ENCODE data around the gene PGRMC2.

PGRMC2 gene, protein sequence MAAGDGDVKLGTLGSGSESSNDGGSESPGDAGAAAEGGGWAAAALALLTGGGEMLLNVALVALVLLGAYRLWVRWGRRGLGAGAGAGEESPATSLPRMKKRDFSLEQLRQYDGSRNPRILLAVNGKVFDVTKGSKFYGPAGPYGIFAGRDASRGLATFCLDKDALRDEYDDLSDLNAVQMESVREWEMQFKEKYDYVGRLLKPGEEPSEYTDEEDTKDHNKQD

DNA sequence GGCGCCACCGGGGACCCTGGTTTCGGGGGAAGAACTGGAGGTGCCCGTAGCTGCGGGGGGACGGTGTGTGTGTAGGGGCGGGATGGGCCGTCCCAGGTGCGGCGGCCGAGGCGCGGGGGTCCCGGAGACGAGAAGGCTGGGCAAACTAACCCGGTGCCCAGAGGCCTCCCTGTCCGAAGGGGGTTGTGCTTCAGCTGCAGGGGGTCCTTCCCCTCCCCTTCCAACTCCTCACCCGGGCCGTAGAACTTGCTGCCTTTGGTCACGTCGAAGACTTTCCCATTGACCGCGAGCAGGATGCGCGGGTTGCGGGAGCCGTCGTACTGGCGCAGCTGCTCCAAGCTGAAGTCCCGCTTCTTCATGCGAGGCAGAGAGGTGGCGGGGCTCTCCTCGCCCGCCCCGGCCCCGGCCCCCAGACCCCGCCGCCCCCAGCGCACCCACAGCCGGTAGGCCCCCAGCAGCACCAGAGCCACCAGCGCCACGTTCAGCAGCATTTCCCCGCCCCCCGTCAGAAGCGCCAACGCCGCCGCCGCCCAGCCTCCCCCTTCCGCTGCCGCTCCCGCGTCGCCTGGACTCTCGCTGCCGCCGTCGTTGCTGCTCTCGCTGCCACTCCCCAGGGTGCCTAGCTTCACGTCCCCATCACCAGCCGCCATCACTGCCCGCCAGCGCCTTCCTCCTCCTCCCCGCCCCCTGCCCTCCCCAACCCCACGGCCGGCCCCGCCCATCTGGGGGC, at the start of gene PGRMC2:
TSS of gene PGRMC2 (minus strand) at position 673 of the 730 bp plus-strand sequence. CDS start at position 650, 23 bp downstream.
- peak in 3 of 4 experiments; percentile 9 to 23 (median 14) for DNase-seq

DNA sequence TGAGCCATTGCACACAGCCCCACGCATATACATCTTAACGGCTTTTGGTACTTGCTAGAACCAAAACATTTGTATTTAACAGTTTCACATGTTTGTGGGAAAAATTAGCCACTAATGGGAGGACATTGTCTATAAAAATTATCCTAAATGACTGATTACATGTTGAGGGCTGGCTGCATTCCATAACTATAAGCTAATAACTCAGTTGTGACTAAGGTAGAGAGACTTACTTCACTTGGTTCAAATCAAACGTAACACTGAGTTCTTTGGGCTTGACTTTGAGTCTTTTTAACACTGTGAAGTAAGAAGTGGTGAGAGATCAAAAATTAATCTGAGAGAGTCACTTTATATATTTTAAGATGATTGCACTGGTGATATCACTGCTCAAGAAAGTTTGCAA, 47.9 kb upstream of the PGRMC2 start:
- DNase-seq = no peak

GRCh38 chr4:128334256-128334655, 46.6 kb upstream of the PGRMC2 start:
- no peak for DNase-seq

GRCh38 chr4:128333309-128334018, 45.9 kb upstream of the PGRMC2 start:
- DNase-seq = no peak

DNA sequence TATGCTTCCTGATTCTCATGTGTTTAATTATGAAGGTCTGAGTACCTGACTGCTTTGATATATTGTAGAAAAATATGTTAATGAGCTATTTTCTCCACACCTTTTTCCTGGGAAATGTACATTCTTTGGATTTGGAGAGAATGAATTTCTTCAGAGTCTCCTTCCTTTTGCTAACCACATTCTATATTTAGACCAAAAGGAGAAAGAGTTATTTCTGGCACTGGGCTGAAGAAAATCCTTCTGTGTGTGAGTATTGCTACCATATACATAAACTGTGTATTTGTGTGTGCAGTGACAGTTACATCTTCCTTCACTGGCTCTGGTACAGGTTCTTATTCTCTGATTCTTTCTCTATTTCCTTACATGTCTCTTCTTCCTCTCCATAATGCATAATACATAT, 44.5 kb upstream of the PGRMC2 start:
- DNase-seq = no peak

DNA sequence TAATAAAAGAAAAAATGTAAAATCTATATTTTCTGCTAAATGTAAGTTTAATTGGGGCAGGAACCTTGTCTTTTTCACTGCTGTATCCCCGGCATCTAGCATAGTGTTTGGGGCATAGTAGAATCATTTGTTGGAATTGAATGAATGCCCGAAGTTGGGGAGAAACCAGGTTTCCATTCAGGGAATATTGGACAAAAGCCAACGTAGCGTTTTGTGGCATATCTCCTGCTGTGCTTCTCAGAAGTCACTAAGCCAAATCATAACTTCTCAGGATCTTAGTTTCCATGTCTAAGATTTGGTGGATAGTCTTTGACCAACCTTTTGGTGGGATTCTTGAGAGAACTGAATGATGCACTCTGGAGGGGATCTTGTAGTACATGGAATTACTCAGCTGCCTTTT, 42.0 kb upstream of the PGRMC2 start:
- DNase-seq = no peak

DNA sequence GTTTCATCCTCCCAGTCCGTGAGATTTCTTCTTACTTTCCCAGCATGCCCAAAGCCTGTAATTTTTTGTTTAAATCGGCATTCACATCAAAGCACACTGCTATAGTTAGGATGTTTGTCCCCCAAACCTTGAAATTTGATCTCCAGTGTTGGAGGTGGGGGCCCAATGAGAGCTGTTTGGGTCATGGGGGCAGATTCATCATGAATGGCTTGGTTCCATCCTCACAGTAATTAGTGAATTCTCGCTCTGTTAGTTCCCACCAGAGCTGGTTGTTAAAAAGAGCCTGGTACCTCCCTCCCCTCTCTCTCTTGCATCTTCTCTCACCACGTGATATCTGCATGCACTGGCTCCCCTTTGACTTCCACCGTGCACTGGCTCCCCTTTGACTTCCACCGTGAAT, 40.5 kb upstream of the PGRMC2 start:
- DNase-seq = no peak

DNA sequence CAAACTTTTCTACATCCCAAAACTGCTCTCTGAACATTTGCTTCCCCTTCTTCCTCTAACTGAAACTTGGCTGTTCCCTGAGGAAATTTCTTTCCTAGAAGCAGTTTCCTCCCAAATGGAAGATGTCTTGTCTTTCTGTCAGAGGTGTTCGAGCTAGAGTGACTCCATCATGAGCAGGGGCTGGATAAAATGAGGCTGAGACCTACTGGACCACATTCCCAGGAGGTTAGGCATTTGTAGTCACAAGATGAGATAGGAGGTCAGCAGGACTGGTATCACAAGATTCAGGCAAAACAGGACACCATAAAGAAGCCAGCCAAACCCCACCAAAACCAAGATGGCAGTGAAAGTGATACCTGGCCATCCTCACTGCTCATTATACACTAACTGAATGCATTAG, 35.8 kb upstream of the PGRMC2 start:
- DNase-seq = no peak

GRCh38 chr4:128322986-128323385, 35.4 kb upstream of the PGRMC2 start:
- DNase-seq = no peak

DNA sequence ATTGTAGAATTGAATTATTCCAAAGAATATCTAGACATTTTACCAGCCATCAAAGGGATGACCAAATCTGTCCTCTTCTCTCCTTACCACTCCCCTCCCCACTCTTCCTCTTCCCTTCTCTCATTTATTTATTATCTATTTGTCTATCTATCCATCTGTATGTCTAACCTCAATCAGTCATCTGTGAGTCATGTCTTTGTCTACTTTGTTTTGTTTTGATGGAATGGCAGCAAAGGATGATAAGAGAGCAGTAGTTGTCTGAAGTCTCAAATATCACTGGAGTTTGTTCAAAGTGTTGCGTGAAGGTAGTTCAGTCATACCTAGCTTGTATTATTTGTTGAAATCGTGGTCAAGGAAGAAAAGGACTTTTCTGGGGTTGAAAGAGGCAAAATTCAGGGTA, 34.7 kb upstream of the PGRMC2 start:
- DNase-seq = no peak

DNA sequence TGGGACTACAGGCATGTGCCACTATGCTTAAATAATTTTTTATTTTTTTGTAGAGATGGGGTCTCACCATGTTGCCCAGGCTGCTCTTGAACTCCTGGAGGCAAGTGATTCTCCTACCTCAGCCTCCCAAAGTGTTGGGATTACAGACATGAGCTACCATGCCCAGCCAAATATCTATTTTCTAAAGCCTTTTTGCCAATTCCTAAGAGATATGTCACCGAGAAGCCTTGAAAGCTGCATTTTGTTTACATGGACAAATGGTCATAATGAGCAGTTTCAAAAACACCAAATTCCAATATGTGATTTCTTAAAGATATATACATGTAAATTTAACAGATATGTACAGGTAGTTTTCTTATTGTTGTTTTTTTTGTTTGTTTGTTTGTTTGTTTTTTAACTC, 33.0 kb upstream of the PGRMC2 start:
- DNase-seq = no peak

DNA sequence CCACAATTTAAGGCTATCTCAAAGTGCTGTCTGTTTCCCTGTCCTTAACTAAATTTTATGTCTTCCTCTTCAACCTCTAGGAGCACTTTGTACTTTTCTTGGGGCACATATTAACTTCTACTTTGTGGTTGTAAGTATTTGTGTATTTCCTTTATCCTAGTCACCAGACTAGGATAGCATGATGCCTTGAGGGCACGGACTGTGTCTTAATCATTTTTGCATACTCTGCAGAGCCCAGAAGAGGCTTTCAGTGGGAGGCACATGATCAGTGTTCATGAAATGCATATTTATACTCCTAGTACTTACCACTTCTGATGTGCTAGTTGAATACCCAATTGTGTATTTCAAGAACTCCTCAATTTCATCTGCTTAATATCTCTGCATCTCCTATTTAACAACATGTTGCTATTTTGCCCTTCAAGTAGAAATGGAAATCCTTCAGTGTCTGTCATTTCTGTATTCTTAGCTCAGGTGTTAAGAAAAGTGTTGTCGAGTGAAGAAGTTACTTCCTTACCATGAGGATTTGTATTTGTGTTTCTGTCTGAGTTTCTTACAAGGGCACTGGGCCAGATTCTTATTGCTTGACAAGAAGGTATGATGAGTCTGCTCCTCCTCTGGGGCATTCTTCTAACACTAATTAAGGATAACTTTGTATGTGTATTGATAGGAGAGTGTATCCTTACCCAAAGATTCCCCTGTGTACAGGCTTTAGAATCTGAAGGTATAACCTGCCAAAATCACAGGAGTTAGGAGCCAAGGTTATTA, 28.3 kb upstream of the PGRMC2 start:
- DNase-seq = no peak

DNA sequence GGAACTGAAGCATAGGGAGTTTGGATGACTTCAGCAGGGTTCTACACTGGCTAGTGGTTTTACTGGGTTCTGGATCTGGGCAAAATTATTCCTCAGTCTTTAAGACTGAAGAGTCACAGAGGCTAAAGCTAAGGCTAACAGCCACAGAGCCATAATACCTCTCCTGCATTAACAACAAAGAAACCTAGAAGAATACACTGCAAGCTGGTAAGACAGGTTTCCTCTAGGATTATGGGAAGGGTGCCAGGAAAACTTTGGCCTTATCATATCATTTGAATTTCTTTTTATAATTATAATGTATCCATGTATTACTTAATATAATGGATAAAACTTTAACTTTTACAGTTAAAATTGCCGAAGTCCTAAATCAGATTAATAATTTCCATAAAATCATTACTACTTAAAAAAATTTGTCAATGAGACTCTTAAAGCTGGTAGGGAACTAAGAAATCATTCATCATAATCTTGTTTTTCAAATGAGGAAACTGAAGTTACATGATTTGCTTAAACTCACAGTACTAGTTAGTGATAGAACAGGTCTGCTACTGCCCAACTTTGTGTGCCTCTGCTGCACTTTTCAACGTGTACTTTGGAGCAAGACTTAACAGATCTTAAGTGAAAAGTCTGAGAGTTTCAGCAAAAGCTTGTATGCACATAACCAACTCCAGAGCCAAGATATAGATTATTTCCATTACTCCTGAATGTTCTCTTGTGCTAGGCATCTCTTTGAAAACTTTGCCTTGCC, 24.2 kb upstream of the PGRMC2 start:
- DNase-seq = no peak

DNA sequence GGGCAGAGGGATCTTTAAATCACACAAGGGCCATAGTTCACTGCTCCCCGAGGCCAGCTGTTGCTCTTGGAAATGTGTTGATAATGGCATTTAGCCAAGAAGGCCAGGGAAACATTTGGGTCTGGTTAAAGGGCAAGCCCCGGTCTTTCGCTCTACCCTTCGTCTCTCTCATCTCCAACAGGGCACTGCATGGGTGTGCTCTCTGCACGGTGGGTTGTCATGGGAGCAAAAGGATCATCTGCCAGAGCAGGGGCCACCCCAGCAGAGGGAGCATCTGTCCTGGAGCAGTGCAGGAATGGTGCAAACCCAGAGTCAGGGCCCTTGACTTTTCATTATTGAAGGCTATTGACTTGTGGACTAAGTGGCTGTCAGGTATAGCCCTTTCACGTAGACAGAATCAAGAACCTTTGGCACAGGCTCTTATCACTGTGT, 22.7 kb upstream of the PGRMC2 start:
- no peak for DNase-seq

DNA sequence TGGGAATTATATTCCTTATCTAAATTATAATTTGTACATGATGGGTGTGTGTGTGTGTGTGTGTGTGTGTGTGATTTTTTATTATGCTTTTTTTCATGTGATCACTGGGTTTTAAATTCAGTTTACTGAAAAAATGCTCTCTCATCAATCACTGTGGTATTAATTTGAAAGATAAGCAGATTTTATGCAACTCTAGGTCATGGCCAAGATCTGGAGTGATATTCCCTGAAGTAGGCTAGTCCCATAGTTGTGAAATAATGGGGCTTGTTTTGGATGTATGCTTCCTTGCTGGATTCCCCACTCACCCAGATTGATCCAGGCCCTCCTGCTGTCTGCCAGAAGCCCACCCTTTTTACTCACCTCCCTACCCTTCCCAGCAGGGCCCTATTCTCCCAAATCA, 22.0 kb upstream of the PGRMC2 start:
- DNase-seq = no peak

- no peak for DNase-seq
These were observed 21.4 kb upstream of the PGRMC2 start for GRCh38 chr4:128308986-128309385.

DNA sequence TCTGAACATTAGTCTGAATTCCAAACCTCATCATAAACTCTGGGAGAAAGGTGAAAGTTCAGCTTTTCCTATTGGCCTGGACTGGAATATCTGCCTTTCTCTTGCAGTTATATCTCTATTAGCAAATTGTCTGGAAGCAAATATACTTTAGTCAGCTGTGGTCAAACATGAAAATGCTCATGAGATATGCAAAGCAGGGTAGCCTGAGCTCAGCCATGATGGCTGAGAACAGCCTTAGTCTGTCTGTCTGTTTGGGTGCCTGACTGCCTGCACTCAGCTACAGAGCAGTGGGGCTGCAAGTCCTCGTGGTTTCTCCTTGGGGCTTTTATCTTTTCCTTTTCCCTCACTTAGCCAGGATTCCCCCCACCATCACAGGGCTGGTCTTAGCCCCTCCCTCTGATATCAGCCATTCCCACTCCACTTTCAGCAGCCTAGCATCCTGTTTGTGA, 19.5 kb upstream of the PGRMC2 start:
- DNase-seq = no peak

- DNase-seq = no peak
These were observed 18.3 kb upstream of the PGRMC2 start for GRCh38 chr4:128305942-128306341.

- no peak for DNase-seq
These were observed 16.4 kb upstream of the PGRMC2 start for GRCh38 chr4:128303986-128304385.

GRCh38 chr4:128303405-128303785, 15.8 kb upstream of the PGRMC2 start:
- DNase-seq = no peak

GRCh38 chr4:128301979-128302378, 14.4 kb upstream of the PGRMC2 start:
- DNase-seq = no peak

- DNase-seq = no peak
These were observed 12.2 kb upstream of the PGRMC2 start for GRCh38 chr4:128299848-128300247.

DNA sequence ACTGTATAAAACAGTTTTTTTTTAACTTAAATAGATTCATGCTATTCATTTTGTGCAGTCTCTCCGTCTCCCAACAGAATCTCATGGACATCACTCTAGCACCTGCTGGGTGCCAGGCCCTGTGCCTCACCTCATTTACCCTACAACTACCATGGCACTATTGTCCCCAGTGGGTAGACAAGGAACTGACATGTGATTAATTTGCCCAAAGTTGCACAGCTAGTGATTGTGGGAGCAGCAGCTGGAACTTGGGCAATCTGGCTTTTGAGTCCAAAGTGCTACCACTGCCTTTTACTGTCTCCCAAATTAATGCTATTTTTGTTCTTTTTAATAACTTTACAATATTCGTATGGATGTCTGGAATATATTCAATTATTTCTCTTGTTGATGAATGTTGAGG, 11.2 kb upstream of the PGRMC2 start:
- no peak for DNase-seq
